ENCODE measurements around the gene FAM210B.
"Not testable (repeated sequence)": the region's sequence is repeated elsewhere in the genome, so short reads cannot be mapped to it uniquely, and the experiment has no call there.

The FAM210B gene

DNA sequence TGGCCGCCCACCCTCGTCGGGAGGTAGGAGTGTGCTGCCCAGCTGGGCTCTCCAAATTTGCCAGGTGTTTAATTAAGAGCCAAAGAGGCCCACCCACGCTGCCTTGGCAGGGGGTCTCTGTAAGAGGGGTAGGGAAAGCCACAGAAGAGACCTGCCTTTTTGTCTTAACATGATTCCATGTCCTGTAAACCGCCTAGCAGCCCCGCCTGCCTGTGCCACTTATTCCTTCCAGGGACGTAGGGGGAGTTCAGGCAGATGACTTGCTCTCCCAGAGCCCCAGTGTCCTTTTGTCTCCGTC, 2.1 kb downstream of the FAM210B start:
- no peak for DNase-seq (ENCODE audit: low read depth in 2 of 2)

GRCh38 chr20:56361900-56362299, 3.1 kb downstream of the FAM210B start:
- DNase-seq (ENCODE audit: low read depth in 2 of 2): no peak

DNA sequence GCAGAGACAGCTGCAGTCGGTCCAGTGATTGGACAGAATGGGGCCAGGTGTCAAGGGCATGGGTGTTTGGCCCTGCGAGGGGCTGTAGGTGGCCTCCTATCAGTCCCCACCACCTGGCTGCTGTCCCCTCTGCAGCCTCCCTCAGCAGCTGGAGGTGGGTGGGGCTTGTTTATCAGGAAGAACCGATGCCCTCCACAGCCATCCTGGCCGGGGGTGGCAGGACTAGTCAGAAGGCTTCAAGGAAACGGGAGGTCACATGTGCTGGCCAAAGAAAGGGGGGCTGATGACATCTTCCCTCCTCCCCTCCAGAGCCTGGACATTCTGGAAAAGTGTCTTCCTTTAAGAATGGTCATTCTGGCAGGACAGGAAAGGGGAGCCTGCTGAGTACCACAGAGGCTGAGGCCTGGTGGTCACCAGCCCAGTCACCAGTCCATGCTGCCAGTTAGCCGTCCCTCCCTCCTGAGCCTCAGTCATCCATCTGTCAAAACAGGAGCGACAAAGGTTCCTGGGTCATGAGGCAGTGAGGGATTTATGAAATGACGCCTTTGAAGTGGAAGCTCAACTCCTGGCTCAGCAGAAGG, 4.1 kb downstream of the FAM210B start:
- DNase-seq (ENCODE audit: low read depth in 2 of 2): no peak

- DNase-seq (ENCODE audit: low read depth in 2 of 2): no peak
Observed at GRCh38 chr20:56363491-56363890, 4.7 kb downstream of the FAM210B start.

DNA sequence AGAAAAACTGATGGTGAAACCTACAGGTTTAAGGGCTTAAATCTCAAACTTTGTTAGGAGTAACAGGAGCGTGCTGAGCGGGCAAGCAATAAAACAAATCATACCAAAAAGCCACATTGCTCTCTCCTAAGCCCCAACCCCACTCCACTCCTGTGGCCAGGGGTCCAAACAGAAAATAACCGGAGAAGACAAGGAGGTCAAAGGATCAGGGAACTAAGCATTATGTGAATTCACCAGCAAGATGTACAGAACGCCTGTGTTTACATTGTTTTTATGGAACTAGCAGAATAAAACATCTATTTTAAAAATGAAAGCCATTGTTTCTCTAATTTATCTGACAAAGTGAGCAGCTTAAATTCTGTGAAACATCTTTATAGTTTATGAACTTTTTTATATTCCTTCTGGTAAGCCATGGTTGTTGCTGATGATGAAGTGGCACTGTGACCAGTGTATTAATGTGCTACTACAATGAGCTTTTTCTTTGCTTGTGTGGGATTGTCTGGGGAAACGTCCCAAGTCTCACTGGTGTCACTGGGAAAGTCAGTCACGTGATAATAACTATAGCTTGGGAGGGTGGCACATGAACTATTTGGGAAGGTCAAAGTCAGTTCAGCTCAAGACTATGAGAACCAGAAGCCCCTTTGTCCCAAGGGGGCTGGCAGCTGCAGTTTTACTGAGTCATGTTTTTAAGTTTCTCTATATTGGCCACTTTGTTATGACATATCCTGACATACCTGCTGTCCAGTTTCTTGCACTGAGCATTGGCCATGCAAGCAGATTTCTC, 9.8 kb downstream of the FAM210B start:
- DNase-seq (ENCODE audit: low read depth in 2 of 2): no peak

GRCh38 chr20:56369179-56369578, 10.4 kb downstream of the FAM210B start:
- no peak for DNase-seq (ENCODE audit: low read depth in 2 of 2)

DNA sequence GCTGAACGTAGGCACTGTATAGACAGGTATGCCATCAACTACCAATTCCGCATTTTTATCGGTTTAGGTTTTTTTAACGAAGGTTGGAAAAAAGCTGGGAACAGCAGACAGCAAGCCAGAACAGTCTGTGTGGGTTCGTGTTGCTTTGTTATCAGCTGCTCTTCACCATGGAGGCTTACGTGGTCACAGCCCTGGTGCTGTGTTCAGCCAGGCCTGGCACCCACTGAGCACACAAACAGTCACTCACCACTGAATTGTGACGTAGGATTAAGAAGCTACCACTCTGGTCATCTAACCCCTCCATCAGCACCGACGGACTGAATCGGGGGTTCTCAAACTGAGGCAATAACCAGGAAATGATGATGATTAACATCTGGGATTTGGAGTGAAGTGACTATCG, 13.2 kb downstream of the FAM210B start:
- no peak for DNase-seq (ENCODE audit: low read depth in 2 of 2)

- no peak for DNase-seq (ENCODE audit: low read depth in 2 of 2)
Observed at GRCh38 chr20:56372850-56373249, 14.1 kb downstream of the FAM210B start.

GRCh38 chr20:56373942-56374341, 15.2 kb downstream of the FAM210B start:
- DNase-seq (ENCODE audit: low read depth in 2 of 2): no peak

DNA sequence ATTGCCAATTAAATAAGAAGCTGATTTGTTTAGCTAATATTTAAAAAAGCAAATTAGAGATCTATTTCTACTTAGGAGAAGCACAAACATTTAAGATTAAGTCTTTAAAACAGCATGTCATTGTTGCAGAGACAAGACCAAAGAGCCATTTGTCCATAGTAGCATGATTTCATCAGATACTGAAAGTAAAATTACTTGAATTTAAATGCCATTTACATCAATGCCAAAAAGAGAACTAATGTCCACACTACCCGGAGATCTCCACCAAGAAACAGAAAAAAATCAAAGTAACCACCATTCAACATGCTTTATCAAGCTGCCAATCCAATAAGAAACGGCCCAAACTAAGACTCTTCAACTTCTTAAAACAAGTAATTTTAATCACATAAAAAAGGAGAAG, 17.6 kb downstream of the FAM210B start:
- no peak for DNase-seq (ENCODE audit: low read depth in 2 of 2)

DNA sequence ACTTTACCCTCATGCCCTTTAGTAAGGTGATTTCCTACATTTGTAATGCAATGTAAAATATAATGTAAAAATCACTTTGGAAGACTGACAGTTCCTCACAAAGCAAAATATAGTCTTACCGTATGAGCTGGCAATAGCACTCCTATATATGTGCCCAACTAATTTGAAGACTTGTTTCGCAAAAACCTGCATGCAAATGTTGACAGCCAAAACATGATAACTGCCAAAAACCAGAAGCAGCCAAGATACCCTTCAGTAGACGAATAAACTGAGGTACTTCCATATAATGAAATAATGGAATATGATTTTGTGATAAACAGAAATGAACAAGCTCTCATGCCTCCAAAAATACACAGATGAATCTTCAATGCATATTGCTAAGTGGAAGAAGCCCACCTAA, 19.6 kb downstream of the FAM210B start:
- no peak for DNase-seq (ENCODE audit: low read depth in 2 of 2)

- DNase-seq (ENCODE audit: low read depth in 2 of 2): no peak
Observed at GRCh38 chr20:56380375-56380774, 21.6 kb downstream of the FAM210B start.

DNA sequence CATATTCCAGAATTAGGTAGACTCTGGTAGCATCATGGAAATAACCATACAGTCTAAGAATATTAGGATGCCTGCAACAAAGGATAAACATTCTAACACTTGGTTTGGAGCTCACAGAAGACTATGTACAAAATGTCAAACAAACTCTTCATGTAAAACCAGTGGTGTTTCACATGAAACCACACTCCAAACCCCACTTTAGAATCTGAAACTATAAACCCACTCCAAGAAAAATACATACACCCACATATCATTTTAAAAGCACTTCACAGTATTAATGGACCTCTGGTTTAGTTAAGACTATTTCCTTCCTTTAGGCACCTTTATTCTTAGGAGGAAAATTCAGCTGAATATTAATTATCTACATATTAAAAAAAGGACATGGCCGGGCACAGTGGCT, 22.7 kb downstream of the FAM210B start:
- DNase-seq (ENCODE audit: low read depth in 2 of 2): no peak

DNA sequence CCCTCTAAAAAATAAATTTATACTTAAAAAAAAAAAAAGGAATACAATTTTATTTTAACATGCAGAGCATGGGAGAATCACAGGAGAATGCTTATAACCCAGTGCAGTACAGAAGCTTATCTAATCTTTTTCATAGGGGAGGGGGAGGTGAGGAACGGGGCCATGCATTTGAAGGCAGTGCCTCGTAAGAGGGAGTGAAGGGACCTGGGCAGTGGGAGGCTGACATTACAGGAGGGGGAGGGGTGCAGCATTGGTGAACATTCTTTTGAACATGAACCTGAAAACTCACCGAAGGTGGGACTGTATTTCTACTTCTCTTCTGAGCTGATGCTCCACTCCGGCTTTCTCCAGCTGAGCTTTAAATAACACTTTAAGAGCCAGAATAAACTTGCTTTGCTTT, 23.9 kb downstream of the FAM210B start:
- DNase-seq (ENCODE audit: low read depth in 2 of 2): no peak

DNA sequence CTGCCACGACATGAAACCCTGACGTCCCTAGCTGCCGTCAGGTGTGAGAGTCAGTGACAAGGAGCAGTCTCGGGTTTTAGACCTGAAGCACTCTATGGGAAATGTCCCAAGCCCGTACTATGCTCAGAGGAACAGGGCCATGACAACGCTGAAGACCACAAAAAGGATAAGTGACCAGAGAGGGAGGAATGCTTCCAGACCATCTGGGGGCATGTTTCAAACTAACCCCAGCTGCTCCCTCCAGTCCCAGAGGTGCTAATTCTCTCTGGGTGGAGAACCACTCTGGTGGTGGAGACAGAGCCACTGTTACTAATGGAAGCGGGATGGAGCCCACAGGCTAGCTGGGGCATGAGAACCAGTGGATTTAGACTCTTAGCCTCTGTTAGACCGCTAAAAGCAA, 24.6 kb downstream of the FAM210B start:
- no peak for DNase-seq (ENCODE audit: low read depth in 2 of 2)

GRCh38 chr20:56385130-56385529, 26.4 kb downstream of the FAM210B start:
- no peak for DNase-seq (ENCODE audit: low read depth in 2 of 2)

GRCh38 chr20:56386219-56386618, 27.4 kb downstream of the FAM210B start:
- no peak for DNase-seq (ENCODE audit: low read depth in 2 of 2)

DNA sequence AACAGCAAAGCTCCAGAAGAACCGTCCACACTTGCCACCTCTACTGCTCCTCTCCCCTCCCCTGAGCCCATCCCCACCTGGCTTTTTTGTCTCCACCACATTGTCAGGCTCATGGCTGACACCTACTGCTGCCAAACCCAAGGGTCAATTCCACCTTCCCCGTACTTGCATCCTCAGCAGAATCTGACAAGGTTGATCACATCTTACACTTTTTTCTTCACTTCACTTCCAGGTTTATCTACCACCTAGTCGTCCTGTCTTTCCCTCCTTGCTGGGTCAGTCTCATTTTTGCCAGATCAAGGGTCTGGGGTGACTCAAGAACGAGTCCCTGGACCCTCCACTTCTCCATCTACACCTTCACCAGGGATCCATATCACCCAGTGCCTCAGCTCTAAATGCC, 30.1 kb downstream of the FAM210B start:
- no peak for DNase-seq (ENCODE audit: low read depth in 2 of 2)

GRCh38 chr20:56389807-56390206, 31.0 kb downstream of the FAM210B start:
- DNase-seq (ENCODE audit: low read depth in 2 of 2): no peak

- DNase-seq (ENCODE audit: low read depth in 2 of 2): not testable (repeated sequence)
Observed at GRCh38 chr20:56390396-56390795, 31.6 kb downstream of the FAM210B start.

GRCh38 chr20:56391037-56391436, 32.3 kb downstream of the FAM210B start:
- no peak for DNase-seq (ENCODE audit: low read depth in 2 of 2)

DNA sequence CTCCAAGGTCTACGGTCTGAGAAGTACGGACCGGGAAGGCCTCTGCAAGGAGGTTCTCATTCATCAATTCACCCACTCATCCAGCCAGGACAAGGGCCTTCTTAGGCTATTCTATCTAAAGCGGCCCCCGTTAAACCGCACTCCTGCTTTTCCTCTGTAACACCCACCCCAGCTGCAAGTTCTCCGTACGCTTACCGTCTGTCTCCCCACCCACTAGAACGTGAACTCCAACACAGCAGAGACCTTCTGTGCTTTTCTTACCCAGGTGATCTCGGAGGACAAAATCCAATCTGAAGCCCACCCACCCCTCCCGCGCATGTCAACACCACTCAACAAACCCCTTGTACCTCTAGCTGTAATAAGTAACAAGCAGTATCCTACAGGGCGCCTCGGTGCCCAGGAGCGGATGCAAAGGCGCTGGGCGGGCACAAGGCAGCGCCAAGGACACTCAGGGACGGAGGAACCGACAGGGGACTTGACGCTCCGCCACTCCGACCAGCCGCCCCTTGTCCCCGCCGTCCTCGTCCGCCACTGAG, 32.9 kb downstream of the FAM210B start:
- no peak for DNase-seq (ENCODE audit: low read depth in 2 of 2)

- peak; percentile 98 for DNase-seq (ENCODE audit: low read depth in 2 of 2)
Observed at GRCh38 chr20:56392132-56392880, 33.5 kb downstream of the FAM210B start, which contains the start of the genes AURKA and CSTF1. AURKA (minus strand) TSS chr20:56392215; CDS start chr20:56388197, 4,018 bp downstream. CSTF1 (plus strand) TSS chr20:56392645; CDS start chr20:56395553, 2,908 bp downstream.

All from stimulated activated CD4-positive, alpha-beta T cell treated with anti-CD3 and anti-CD28 coated beads, Interleukin-1b, Interleukin-23, amount 100 ng/mL, for 4 hours (primary cell).